Stomach (tissue), 9 donors: ENCODE measurements around the gene NECTIN3. TPM values are rescaled to one million over a fixed set of nuclear protein-coding genes. Genes with fewer than 3 reads are reported as not detected.

Source experiments
- DNase-seq, 2 donors: peaks; one replicate each; pipeline versions ENCODE4 v3.0.0 to v3.0.0-alpha.2; 2013 to 2019
- H3K27ac ChIP-seq, 5 donors: fragments of 200-600 bp in 4 of 5; sonication (generic) in 4 of 5; one replicate each; pipeline ENCODE4 v1.5.1; 2013 to 2019; ENCODE audit warnings: mild to moderate bottlenecking in 1 of 5, moderate library complexity in 1 of 5
- H3K27me3 ChIP-seq, 3 donors: fragments of 200-600 bp; sonication (generic); one replicate each; pipeline ENCODE4 v1.5.1; 2017 to 2019; ENCODE audit warnings: mixed run types in 1 of 3
- H3K36me3 ChIP-seq, 4 donors: fragments of 200-600 bp; sonication (generic); 1 replicate in 3 of 4; 2 replicates in 1 of 4; pipeline ENCODE4 v1.5.1; 2016 to 2019
- H3K4me1 ChIP-seq, 4 donors: fragments of 200-600 bp; sonication (generic); one replicate each; pipeline ENCODE4 v1.5.1; 2016 to 2019
- H3K4me3 ChIP-seq, 4 donors: fragments of 200-600 bp; sonication (generic) in 3 of 4; one replicate each; pipeline ENCODE4 v1.5.1; 2016 to 2019; ENCODE audit warnings: mild to moderate bottlenecking in 1 of 4
- H3K9me3 ChIP-seq, 4 donors: fragments of 200-600 bp; sonication (generic); one replicate each; pipeline ENCODE4 v1.5.1; 2016 to 2019
- CTCF ChIP-seq, 7 experiments: fragments of 450-650 bp in 4 of 7; fragments of 200-600 bp in 3 of 7; sonication (generic) in 3 of 7; IDR thresholded peaks; one replicate each; pipeline ENCODE4 v1.5.1; 2016 to 2019; ENCODE audit warnings: antibody characterized with exemption in 7 of 7, control low read depth in 2 of 7, mild to moderate bottlenecking in 1 of 7
- EP300 ChIP-seq: sonication (generic); formaldehyde crosslinking; IDR thresholded peaks from one replicate; pipeline ENCODE4 v1.6.1; 2017; ENCODE audit warnings: antibody characterized with exemption
- POLR2A ChIP-seq, 4 donors: fragments of 450-650 bp; IDR thresholded peaks; one replicate each; pipeline ENCODE4 v1.6.1; 2016; ENCODE audit warnings: antibody characterized with exemption in 4 of 4, control low read depth in 2 of 4, mild to moderate bottlenecking in 1 of 4, moderate library complexity in 1 of 4
- POLR2AphosphoS5 ChIP-seq, 3 donors: sonication (generic); formaldehyde crosslinking; IDR thresholded peaks; one replicate each; pipeline ENCODE4 v1.6.1; 2016; ENCODE audit warnings: antibody characterized with exemption in 3 of 3
- WGBS, 5 donors: extraction: QIAGEN DNeasy Blood & Tissue Kit in 3 of 5; methylation state at CpG; one replicate each; pipeline versions ENCODE4 v1.1.5 to v1.1.7; 2013 to 2018; 5-methylcytosine and 5-hydroxymethylcytosine counted together
- intact Hi-C: fragments of 100-400 bp; cut with DNase I; formaldehyde crosslinking; loops from one replicate; pipeline ENCODE4 v1.15.1; 2023; ENCODE audit warnings: low total_unique reads
- polyA plus RNA-seq, 3 donors: library from polyadenylated mRNA; stranded (reverse); fragments of 200-250 nt; gene quantifications; one replicate each; pipeline ENCODE4 v1.2.3, GENCODE V29; 2013
- total RNA-seq, 5 donors: library from RNA; depleted of rRNA; stranded (reverse); fragments of >200 nt; gene quantifications; one replicate each; pipeline versions ENCODE4 v1.1.0 to v1.2.3, GENCODE V29; 2014 to 2016
- donor health status: healthy with polysubstance abuse.
- donor health status: Bipolar disorder and iron deficiency.
- donor health status: healthy.

The NECTIN3 gene
- total and polyA plus RNA-seq, 8 donors = 2.7 to 92.3 (median 12.6) TPM

- TF ChIP-seq POLR2A (IDR thresholded peaks at IDR 0.05) (no peak), EP300 (no peak), CTCF (IDR thresholded peaks at IDR 0.05) (no peak), POLR2AphosphoS5 (IDR thresholded peaks at IDR 0.05) (no peak)
These were observed 102.3 kb downstream of the NECTIN3 start for GRCh38 chr3:111173906-111174305.

GRCh38 chr3:111190518-111190917, 118.9 kb downstream of the NECTIN3 start:
- TF ChIP-seq POLR2A (IDR thresholded peaks at IDR 0.05) (no peak), CTCF (IDR thresholded peaks at IDR 0.05) (no peak), EP300 (no peak), POLR2AphosphoS5 (IDR thresholded peaks at IDR 0.05) (no peak)
- 93 to 99% (median 95%) methylated on average over 2 of the region's 2 CpGs for WGBS, 5 donors
- Histone ChIP-seq H3K4me3 (no peak overlapping the region), H3K9me3 (no peaks in the 10 kb centered on the region), H3K27ac (no peak overlapping the region), H3K4me1 (no peaks in the 10 kb centered on the region), H3K27me3 (no peaks in the 10 kb centered on the region), H3K36me3 (peaks cover 13 to 46% (median 43%) of the 10 kb centered on the region in 4 donors)
- no peak for DNase-seq
- intact Hi-C loops = no loop called here

More at GRCh38 chr3:111173906-111174305, 102.3 kb downstream of the NECTIN3 start:
- DNase-seq = no peak
- Histone ChIP-seq H3K27me3 (no peaks in the 10 kb centered on the region), H3K4me1 (no peaks in the 10 kb centered on the region), H3K4me3 (no peak overlapping the region), H3K36me3 (peaks cover 0 to 30% (median 28%) of the 10 kb centered on the region in 4 donors), H3K9me3 (no peaks in the 10 kb centered on the region), H3K27ac (no peak overlapping the region)
- intact Hi-C loops = no loop called here
- WGBS, 5 donors = 95 to 100% (median 96%) methylated on average over 1 of the region's 1 CpG

- no peaks in the 10 kb centered on the region for H3K27me3 ChIP-seq
- WGBS, 5 donors = 76 to 88% (median 86%) methylated on average over 3 of the region's 3 CpGs
- TF ChIP-seq EP300 (no peak), POLR2A (IDR thresholded peaks at IDR 0.05) (no peak), CTCF (IDR thresholded peaks at IDR 0.05) (no peak), POLR2AphosphoS5 (IDR thresholded peaks at IDR 0.05) (no peak)
These were observed 121.9 kb downstream of the NECTIN3 start for GRCh38 chr3:111193472-111193871.

GRCh38 chr3:111194048-111194447, 122.4 kb downstream of the NECTIN3 start:
- no peaks in the 10 kb centered on the region for H3K9me3 ChIP-seq
- no peak overlapping the region for H3K4me3 ChIP-seq
- no peaks in the 10 kb centered on the region for H3K27me3 ChIP-seq
- intact Hi-C loops = no loop called here
- H3K36me3 ChIP-seq = peaks cover 19 to 65% (median 56%) of the 10 kb centered on the region in 4 donors
- DNase-seq = no peak
- no peaks in the 10 kb centered on the region for H3K4me1 ChIP-seq
- TF ChIP-seq POLR2AphosphoS5 (IDR thresholded peaks at IDR 0.05) = no peak
- no peak for TF ChIP-seq EP300
- no peak for TF ChIP-seq POLR2A (IDR thresholded peaks at IDR 0.05)
- no peak for TF ChIP-seq CTCF (IDR thresholded peaks at IDR 0.05)
- H3K27ac ChIP-seq = no peak overlapping the region
- 95 to 100% (median 96%) methylated on average over 1 of the region's 1 CpG for WGBS, 5 donors

More at GRCh38 chr3:111193472-111193871, 121.9 kb downstream of the NECTIN3 start:
- intact Hi-C loops = no loop called here
- peaks cover 19 to 65% (median 56%) of the 10 kb centered on the region in 4 donors for H3K36me3 ChIP-seq
- H3K27ac ChIP-seq = no peak overlapping the region
- no peak overlapping the region for H3K4me3 ChIP-seq
- no peak for DNase-seq
- H3K9me3 ChIP-seq = no peaks in the 10 kb centered on the region
- H3K4me1 ChIP-seq = no peaks in the 10 kb centered on the region
